ENCODE data around the gene CD164.
"Not testable (repeated sequence)": the region's sequence is repeated elsewhere in the genome, so short reads cannot be mapped to it uniquely, and the experiment has no call there.

Gene CD164

DNA sequence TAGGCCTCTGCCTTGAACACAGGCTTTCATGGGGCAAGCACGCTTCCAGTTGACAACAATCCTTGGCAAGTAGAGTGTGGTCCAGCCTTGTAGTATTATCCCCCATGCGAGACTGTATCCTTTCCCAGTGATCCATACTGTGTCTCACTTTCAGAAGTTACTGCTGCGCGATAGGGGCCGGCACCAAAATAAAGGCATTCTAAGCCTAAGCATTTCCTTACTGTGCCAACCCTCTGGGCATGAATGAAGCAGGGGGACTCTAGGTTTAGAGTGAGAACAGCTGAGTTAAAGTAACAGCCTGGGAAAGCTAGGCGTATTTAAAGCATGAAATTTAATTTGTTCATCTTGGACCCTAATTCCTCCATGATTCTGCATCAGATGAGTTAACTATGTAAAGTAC, 39.4 kb downstream of the CD164 start:
- DNase-seq: no peak

DNA sequence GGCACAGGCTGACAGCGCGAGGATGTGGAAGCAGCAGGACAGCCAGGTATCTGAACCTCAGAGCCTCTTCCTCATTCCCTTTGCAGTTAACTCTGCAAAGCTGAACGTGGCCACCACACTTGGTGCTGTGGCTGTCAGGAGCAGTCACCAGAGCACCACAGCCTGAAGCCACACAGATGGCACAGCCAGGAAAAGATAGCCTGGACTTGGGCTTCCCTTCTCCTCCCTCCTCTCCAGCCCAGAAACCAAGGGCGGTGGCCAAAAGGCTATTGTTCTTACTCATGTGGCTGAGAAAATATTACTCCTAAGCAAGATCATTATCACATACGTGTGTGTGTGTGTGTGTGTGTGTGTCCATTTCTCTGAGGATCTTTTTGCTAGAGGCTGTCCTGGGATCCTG, 39.8 kb downstream of the CD164 start:
- no peak for DNase-seq

DNA sequence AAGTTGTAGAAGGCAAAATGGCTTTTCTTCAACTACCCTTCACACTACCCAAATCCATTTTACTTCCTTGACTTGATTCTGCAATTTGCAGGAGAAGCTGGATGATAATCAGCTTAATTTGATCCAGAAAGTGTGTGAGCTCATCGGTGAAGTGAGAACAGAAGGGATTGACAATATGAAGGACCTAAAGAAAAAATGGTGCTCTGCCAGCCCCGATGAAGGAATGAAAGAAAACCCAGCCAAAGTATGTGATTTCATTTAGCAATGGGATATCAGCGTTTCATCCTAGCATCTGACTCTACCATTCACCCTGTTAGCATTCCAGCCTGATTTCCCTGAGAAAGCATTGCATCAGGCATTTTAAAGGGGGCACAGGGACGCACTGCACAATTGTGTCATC, 41.5 kb downstream of the CD164 start:
- no peak for DNase-seq

DNA sequence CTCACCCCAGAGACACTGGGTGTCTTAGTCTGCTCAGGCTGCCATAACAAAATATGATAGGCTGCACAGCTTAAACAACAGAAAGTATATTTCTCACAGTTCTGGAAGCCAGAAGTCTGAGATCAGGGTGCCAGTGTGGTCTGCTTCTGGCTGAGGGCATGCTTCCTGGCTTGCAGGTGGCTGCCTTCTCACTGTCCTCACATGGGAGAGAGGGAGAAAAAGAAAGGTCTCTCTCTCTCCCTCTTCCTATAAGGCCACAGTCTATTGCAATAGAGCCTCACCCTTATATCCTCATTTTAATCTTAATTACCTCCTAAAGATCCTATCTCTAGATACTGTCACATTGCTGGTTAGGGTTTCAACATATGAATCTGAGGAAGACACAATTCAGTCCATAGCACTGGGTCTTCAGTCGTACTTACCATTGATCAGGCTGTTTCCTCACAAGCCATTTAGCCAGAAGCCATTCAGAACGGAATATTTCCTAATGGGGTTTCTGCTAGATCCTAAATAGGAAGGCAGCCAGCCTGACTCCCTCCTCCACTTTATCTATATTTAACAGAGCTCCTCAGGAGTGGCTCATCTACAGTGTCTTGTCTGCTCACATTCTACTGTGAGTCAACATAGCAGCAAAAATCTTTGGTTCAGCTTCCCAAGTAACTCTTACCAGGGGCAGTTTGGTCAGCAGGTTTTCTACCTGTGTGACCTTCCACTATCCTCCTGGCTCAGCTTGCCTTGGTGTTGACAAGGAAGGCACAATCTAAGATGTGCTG, 42.2 kb downstream of the CD164 start:
- DNase-seq: no peak

GRCh38 chr6:109336221-109336961, 45.9 kb downstream of the CD164 start:
- no peak for DNase-seq

GRCh38 chr6:109333870-109334269, 48.4 kb downstream of the CD164 start:
- DNase-seq: not testable (repeated sequence)

GRCh38 chr6:109332748-109333147, 49.5 kb downstream of the CD164 start:
- no peak for DNase-seq

DNA sequence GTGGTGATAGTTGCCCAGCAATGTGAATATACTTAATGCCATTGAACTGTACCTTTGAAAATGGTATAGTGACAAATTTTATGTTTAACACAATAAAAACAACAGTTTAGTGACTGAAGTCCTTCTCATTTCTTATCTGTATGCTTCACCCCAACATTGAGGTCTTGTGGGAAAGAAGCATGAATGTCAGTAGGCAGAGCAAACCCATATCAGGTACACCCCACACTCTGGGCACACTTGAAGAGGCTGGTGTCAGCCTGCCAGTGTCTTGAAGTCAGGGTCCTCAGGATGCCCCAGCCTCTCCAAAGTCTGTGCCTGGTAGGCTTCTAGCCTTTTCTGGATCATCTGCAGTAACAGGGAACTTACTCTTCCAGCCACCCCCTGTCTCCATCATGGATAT, 51.2 kb downstream of the CD164 start:
- DNase-seq: no peak

GRCh38 chr6:109330263-109330662, 52.0 kb downstream of the CD164 start:
- DNase-seq: no peak

- no peak for DNase-seq
Measured at GRCh38 chr6:109328629-109329028, 53.6 kb downstream of the CD164 start.

GRCh38 chr6:109327959-109328358, 54.3 kb downstream of the CD164 start:
- DNase-seq: no peak

DNA sequence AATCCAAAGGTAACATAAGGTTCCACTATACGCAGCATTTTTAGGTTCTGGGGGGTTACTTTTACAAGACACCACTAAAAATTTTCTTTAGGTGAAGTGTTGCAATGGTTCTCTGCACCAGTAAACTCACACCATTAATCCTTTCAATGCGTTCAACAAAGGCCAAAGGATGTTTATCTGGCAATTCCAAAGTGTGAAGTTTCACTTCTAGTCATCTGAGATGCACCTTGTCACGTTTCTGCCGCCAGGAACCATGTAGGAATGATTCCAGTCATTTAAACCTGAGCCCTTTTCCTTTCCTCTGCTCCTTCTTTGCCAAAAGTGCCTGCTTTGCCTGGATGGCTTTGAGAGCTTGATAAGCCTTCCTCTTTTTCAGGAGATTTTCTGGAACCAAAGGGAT, 54.8 kb downstream of the CD164 start:
- no peak for DNase-seq

- no peak for DNase-seq
Measured at GRCh38 chr6:109326351-109326750, 55.9 kb downstream of the CD164 start.

GRCh38 chr6:109325400-109325801, 56.9 kb downstream of the CD164 start:
- no peak for DNase-seq

DNA sequence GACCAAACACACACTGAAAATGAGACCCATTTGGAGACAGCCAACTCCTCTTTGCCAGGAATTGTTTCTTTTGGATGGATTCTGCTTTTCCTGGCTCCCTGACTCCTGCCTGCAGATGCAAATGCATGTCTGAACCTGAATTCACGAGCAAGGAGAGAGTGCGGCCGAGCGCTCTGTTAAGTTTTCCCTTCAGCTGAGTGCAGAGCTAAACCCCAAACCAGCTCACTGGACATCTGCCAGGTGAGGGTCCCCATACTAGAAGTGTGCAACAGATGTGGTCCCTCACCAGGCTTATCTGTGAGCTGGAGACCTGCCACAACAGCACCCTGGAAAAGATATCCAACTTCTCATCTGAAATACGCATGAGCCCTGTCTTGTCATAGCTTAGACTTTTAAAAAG, 59.0 kb downstream of the CD164 start:
- DNase-seq: no peak

DNA sequence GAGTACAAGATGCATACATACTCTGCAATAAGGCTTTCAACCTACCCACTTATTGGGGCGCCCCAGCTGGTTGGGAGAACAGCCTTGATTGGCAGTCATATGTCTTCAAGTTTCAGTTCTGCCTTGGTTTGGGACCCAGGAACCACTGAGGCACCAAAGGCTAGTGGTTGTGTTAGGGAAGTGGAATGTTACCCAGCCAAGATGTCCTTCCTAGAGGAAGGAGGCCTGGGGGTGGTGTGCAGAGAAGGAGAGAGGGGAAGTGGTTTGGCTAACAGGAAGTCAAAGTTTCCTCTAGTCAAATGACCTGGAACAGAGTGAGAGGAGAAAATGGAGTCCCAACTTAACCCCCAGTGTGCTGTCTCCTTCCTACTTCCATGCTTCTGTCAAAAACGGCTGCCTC, 59.4 kb downstream of the CD164 start:
- no peak for DNase-seq

DNA sequence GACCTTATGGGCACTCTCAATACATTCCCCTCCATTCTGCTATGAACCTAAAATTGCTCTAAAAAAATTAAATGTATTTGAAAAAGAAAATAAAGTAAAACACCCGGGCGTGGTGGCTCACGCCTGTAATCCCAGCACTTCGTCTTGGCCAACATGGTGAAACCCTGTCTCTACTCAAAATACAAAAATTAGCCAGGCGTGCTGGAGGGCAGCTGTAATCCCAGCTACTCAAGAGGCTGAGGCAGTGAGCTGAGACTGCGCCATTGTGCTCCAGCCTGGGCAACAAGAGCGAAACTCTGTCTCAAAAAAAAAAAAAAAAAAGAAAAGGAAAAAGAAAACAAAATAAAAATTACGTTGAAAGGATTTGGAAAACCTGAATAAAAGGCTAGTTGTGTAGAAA, 60.5 kb downstream of the CD164 start:
- no peak for DNase-seq

DNA sequence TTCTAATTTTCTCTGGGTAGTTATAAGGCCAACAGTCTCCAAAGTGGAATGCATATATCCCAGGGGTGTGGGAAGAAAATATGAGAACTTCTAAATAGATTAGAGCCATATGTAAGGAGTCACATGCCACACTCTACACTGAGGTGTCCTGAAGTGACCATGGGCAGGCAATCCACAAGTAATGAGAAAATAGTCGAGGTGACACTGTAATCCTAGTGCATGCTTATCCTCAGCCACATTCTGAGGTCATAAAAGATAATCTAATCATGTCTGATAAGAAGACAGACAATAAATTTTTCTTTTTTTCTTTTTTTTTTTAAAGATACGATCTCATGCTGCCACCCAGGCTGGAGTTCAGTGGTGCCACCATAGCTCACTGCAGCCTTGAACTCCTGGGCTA, 62.2 kb downstream of the CD164 start:
- DNase-seq: no peak

DNA sequence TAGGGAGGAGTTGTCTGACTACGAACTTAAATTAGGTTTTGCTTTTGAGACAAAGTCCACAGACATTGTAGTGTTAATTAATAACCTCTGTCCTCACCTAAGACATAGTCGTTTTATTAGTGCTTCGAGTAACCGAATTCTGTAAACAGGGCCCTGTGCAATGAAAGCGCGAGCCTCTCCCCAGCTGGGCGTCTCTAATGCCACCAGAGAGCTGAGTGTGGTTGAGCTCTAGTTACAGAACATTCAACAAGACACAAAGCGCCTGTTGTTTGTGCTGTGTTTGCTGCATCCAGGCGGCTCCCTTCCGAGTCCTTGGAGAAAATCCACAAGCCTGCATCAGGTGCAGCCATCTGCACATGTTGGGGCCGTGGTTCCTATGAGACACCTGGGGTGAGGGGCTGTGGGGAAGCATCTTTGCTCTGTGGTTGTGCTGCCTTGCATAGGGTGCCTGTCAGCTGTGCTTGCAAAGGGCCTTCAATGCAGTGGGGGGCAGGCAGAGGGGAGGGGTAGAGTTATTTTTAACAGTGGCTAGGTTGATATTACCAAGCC, 63.9 kb downstream of the CD164 start:
- DNase-seq: no peak

DNA sequence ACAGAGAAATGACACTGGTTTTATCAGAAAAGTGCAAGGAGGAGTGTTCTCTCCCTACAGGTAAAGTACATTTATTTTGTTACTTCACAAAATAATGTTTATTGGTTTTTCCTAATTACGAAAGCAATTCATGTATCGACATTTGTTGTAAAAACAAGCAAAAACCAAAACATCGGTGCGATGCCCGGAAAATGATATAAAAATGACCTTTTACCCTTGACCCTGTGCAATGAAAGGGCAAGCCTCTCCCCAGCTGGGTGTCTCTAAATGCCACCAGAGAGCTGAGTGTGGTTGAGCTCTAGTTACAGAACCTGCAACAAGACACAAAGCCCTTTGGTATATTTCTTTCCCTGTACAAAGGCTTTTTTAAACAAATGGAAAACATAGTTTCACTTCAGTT, 65.4 kb downstream of the CD164 start:
- no peak for DNase-seq

Data from T-helper 2 cell (primary cell).